Hepatocyte (in vitro differentiated cells): ENCODE measurements around the gene NFIA.

ENCODE experiments used
- EZH2 ChIP-seq: fragments of 200-600 bp; sonication (generic); IDR thresholded peaks from 2 replicates; pipeline ENCODE4 v1.6.1; 2016; ENCODE audit warnings: antibody characterized with exemption, mild to moderate bottlenecking, borderline replicate concordance
- EZH2phosphoT487 ChIP-seq: fragments of 200-600 bp; sonication (generic); IDR thresholded peaks from one replicate; pipeline ENCODE4 v1.6.1; 2018; ENCODE audit warnings: antibody characterized with exemption, mild to moderate bottlenecking, low read depth, moderate library complexity; ENCODE audit not compliant: unreplicated experiment, severe bottlenecking
- TF ChIP-seq, protein P1 (sequence below): fragments of 200-600 bp; sonication (generic); IDR thresholded peaks from 2 replicates; pipeline ENCODE4 v1.5.1; 2016; ENCODE audit warnings: antibody characterized with exemption, mild to moderate bottlenecking; ENCODE audit not compliant: poor library complexity

DNA sequence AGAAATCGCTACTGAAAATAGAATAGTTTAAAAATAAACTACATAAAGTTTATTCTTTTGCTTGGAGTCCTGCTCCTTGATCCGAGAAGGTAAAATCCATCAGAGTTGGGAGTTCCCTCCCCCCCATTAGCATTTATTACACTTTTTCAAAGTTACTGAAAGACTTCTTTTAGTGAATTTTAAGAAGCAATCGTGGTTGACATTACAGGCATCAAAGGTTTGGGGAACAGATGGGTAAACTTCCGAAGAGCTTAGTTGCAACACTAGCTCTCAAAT, 31.0 kb upstream of the NFIA start:
- TF ChIP-seq EZH2 (no peak), EZH2phosphoT487 (no peak)
- TF ChIP-seq, protein P1, sequence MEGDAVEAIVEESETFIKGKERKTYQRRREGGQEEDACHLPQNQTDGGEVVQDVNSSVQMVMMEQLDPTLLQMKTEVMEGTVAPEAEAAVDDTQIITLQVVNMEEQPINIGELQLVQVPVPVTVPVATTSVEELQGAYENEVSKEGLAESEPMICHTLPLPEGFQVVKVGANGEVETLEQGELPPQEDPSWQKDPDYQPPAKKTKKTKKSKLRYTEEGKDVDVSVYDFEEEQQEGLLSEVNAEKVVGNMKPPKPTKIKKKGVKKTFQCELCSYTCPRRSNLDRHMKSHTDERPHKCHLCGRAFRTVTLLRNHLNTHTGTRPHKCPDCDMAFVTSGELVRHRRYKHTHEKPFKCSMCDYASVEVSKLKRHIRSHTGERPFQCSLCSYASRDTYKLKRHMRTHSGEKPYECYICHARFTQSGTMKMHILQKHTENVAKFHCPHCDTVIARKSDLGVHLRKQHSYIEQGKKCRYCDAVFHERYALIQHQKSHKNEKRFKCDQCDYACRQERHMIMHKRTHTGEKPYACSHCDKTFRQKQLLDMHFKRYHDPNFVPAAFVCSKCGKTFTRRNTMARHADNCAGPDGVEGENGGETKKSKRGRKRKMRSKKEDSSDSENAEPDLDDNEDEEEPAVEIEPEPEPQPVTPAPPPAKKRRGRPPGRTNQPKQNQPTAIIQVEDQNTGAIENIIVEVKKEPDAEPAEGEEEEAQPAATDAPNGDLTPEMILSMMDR = no peak
